ENCODE measurements around the gene HIPK2.

Gene HIPK2

GRCh38 chr7:139645572-139646523 lies 131.9 kb downstream of the HIPK2 start:
- DNase-seq = peak; percentile 53

DNA sequence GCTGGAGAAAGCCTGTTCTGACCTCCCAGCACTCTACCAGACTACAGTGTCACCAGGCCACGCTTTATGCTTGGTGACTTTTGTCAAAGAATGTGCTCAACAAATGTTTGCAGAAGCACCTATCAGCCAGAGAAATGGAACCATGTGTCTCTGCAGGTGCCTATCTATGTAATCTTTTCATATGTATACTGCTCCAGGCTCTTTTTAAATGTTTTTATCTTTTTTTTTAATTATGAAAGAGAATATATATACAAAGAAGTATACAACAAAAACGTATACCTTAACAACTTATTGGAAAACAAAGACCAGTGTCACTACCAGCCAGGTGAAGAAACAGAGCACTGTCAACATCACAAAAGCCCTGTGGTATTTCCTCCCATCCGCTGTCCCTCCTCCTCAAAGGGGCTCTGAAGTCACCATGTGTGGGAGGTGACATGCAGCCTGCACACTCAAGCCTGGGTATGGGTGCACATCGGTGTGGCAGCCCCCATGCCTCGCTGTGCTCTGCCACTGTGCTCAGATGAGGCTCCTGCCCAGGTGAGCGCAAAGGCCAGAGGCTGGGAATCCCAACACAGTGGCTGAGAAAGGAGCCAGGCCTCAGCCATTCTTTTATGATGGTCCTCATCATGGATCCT lies 133.7 kb downstream of the HIPK2 start:
- DNase-seq = no peak

- no peak for DNase-seq
Observed at GRCh38 chr7:139642283-139642682, 135.5 kb downstream of the HIPK2 start.

GRCh38 chr7:139641337-139641992 lies 136.3 kb downstream of the HIPK2 start:
- no peak for DNase-seq

DNA sequence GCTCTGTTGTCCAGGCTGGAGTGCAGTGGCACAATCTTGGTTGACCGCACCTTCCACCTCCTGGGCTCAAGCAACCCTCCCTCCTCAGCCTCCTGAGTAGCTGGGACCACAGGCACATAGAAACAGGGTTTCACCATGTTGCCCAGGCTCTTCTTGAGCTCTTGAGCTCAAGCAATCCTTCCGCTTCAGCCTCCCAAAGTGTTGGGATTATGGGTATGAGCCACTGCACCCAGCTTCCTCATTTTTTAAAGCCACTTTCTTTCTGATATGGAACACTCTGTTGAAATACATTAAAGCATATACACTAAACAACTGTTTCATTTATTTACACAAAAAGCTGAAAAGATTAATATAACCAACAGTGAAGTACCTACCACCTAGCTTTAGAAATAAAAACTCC lies 137.1 kb downstream of the HIPK2 start:
- no peak for DNase-seq

GRCh38 chr7:139639563-139639962 lies 138.2 kb downstream of the HIPK2 start:
- no peak for DNase-seq

- DNase-seq = no peak
Observed at GRCh38 chr7:139635526-139636302, 142.1 kb downstream of the HIPK2 start.

GRCh38 chr7:139634087-139634486 lies 143.7 kb downstream of the HIPK2 start:
- no peak for DNase-seq

DNA sequence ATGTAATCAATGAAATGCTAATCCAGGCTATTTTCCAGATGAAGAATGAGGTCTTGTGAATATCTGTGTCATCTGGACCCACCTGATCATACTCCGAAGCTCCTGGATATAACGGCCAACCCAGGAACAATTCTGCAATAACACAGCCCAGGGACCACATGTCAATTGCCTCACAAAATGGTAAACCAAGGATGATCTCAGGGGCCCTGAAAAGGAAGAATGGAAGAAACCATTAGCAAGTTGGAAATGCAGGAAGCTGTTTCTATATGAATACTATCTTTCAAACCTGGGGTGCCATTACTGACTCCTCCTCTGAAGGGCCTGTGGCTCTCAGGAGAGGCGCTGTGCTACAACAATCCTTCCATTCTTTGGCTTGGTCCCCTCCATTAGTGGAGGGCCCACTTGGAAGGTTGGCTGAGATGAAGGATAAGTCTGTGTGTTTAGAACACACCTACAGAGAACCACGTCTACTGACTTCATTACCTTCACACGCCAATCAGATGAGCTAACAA lies 146.2 kb downstream of the HIPK2 start:
- no peak for DNase-seq

DNA sequence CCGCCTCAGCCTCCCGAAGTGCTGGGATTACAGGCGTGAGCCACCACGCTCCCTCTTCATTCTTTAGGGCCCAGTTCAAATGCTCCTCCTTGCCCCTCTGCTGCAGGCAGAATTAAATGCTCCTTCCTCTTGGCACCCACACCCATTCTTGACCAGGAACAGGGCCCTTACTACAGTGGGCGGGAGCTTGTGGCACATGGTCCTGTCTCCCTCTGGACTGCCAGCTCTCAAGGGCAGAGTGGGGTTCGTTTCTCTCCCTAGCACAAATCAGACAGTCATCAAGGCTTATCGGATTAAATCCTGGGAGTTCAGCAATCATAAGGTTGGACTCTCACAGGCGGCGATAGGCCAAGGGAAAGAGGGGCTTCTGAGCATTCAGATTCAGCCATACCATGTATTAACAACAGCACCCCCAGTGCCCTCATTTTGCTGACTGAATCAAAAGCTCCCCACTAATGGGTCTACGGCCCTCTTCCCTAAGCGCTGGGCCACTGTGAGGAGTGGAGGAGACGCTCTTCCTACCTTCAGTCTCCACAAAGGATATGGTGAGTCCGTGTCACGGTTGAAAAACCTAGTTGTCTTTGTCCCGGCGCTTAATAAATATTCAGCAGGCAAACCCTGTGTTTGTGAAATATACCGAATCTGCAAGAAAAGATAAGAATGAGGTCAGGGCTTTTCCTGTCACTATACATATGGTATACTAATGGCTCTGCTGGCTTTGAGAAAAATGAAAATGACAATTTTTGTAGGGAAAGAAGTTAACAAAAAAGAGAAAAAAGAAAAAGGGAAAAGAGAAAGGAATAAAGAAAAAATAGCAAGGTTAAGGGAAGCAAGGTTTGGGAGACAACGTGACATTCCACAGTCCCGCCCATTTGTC lies 146.9 kb downstream of the HIPK2 start:
- DNase-seq = no peak

DNA sequence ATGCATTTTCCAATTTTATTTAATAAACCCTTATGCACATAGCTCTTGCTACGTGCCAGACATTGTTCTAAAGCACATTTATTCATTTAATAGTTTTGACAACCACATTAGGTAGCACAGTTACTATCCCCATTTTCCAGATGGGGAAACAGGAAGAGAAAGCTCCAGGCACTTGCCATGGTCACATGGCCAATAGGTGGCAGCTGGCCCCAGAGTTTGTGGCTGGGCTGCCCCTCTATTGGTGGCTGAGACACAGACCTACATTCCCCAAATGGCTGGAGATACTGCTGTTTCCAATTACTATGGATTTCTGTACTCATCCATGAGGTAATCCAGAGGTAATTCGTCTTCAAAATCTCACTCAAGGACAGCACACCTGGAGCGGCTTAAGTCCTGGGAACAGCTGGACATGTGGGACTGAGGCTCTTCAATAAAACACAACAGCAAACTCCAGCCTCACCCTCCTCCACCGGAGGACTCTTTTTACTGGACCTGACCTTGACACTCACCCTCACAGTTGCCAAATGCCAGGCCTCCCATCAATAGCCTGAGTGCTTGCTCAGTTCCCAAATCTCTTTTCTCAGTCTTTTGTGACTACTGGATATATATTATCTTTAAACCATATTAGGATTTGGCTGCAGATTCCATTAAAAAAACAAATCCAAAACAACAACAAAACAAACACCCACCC lies 148.3 kb downstream of the HIPK2 start:
- no peak for DNase-seq

- DNase-seq = no peak
Observed at GRCh38 chr7:139627831-139628230, 150.0 kb downstream of the HIPK2 start.

DNA sequence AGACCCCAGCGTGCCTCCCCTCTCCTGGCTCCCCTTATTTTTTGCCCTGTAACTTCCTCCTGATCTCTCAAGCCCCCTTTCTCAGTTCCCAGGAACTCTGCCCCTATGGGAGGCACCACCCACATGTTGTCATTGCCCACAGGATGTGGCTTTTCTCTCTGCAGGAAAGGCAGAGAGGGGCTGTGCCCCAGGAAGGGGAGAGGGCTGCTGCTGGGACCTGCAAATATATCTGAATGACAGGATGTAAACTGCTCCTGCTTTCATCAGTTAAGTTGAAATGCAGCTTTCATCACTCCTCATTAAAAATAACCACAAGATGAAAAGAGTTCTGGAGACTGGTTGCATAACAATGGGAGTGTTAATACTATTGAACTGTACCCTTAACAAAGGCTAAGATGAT lies 151.0 kb downstream of the HIPK2 start:
- no peak for DNase-seq

GRCh38 chr7:139623518-139623917 lies 154.3 kb downstream of the HIPK2 start:
- DNase-seq = no peak

- DNase-seq = peak; percentile 15
Observed at GRCh38 chr7:139620676-139621344, 157.0 kb downstream of the HIPK2 start.

- peak; percentile 84 for DNase-seq
Observed at GRCh38 chr7:139619367-139619657, 158.5 kb downstream of the HIPK2 start.

DNA sequence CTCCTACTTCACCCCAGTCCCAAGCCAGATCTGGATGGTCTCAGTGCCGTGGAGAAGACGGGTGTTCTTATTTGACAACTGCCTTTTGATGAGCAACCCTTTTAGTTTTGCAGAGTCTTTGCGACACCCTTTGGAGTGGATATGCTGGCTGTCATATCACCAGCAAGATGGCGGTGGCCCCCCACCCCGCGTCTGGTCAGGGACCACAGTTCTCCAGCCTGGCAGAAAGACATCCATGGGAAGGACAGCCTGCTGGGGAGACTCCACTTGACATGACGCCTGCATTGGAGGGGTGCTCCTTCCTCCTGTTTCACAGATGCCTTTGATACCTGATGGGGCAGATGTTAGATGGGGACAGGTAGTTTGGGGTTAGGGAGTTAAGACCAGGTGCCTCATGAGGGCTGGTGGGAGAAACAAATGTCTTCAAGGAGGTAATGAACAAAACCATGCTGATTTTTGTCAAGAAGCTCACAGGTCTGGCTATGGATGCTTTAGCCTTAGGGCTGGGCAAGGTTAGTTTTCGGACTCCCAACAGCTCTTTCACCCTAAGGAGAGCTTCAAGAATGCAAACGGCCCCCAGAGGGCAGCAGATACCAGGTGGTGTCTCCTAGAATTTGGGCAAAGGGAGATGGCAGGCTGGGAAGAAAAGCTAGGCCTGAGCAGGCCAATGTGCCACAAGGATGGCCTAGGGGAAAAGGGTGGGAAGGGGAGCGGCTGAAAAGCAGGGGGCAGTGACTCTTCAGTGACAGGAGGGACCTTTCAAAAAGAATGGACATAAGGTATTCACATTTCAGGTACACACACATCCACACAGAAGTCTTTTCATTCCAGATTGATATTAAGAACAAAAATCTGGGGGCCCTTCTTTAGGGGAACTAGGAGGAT lies 159.1 kb downstream of the HIPK2 start:
- peak; percentile 26 for DNase-seq

DNA sequence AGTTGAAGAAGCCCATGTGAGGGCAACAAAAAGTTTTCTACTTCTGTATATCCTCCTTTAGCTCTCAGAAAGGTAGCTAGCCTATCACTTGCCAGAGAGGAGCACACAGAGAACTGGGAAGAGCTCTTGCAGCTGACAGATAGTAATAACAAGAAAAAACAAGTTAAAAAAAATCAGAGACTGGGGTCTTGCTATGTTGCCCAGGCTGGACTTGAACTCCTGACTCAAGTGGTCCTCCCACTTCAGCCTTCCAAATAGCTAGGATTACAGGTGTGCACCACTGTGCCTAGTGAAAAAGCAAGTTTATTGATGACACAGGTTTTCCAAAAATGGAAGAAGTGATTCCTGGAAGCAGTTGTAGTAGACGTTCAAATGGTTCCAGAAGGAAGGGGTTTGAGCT lies 160.7 kb downstream of the HIPK2 start:
- DNase-seq = no peak

DNA sequence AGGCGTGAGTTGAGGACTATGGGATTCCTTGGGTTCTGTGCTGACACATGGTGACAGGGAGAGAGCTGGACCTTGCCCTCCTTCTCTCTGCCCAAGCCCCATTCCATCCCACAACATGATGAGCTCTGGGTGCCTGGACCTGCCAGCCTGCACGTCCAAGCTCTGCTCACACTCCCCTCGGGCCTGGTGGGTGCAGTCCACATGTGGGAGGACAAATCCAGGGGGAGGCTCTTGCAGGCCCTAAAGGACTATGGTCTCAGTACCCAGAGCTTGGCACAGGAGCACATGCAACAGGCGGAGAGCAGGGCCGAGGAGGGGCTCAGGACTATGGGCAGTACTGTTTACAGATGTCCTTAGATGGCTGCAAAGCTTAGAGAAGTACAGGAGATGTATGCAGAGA lies 162.9 kb downstream of the HIPK2 start:
- no peak for DNase-seq

GRCh38 chr7:139613971-139614411 lies 163.8 kb downstream of the HIPK2 start:
- no peak for DNase-seq
